GM19324 (cell line): ENCODE results near the gene CHEK2.
"Not testable (repeated sequence)": the region's sequence is repeated elsewhere in the genome, so short reads cannot be mapped to it uniquely, and the experiment has no call there.

Source experiments
- ATAC-seq: cut with Tn5 transposase; IDR thresholded peaks from one replicate; pipeline ENCODE4 v1.9.1; 2021; ENCODE audit warnings: mild to moderate bottlenecking, moderate library complexity; ENCODE audit not compliant: unreplicated experiment, low FRiP score

The CHEK2 gene

GRCh38 chr22:28702891-28703290 is 38.7 kb downstream of the CHEK2 start:
- no peak for ATAC-seq

DNA sequence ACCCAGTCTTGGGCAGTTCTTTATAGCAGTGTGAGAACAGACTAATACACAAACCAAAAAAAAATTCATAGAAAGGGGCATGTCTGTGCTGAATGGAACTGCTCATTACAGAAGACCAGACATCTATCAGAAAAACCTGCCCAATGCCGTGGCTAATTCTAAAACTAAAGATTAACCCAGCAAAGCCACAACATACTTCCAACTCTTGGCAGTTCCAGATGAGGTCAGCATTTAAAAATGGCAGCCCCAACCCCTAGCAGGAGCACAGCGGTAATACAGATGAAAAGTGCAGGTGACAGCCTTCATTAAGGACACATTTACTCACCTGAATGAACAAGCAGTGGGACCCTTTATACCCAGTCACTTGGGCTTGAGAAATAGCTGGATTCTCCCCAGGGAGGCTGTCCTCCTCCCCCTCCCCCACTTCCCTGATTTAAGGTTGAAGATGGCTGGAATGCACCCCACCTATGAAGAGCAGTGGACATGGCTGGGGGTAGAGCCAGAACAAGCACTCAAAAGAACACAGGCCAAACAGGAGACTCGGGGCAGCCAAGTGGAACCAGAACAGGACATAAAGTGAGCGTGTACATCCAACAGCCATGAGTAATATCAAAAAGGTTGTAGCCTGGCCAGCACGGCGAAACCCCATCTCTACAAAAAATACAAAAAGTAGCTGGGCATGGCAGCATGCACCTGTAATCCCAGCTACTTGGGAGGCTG is 48.4 kb downstream of the CHEK2 start:
- ATAC-seq = not testable (repeated sequence)

GRCh38 chr22:28689796-28690195 is 51.8 kb downstream of the CHEK2 start:
- ATAC-seq = not testable (repeated sequence)

DNA sequence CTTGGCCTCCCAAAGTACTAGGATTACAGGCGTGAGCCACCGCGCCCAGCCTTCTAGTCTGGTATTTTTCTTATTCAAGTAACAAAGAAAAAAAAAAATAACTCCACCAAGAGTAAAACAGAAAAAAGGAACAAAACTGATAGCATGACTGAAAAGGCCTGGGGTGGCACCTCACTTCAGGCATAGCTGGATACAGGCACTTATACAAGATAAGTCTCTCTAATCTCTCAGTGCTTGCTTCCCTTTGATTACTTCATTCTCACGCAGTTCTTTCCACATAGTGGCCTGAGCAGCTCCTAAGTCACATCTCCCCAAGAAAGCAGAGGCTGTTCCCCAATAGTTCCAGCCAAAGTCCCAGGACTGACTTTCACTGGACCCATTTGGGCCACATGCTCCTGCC is 58.7 kb downstream of the CHEK2 start:
- not testable (repeated sequence) for ATAC-seq

DNA sequence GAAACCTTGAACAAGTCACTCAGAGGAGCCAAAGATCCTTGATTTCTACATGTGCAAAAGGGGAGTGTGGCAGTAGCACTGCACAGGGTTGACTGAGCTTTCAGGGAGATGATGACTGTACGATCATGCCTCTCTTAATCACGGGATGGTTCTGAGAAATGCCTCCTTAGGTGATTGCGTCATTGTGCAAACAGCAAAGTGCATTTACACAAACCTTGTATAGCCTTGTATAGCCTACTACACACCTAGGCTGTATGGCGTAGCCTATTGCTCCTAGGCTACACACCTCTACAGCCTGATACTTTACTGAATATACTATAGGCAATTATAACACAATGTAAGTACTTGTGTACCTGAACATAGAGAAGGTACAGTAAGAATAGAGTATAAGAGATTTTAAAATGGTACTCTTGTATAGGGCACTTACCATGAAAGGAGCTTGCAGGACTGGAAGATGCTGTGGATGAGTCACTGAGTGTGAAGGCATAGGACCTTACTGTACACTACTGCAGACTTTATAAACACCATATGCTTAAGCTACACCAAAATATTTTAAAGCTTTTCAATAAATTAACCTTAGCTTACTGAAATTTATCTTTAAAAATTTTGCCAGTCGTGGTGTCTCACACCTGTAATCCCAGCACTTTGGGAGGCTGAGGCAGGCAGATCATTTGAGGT is 60.7 kb downstream of the CHEK2 start:
- not testable (repeated sequence) for ATAC-seq

GRCh38 chr22:28679611-28680287 is 61.9 kb downstream of the CHEK2 start, which contains the start of gene TTC28:
TTC28 (minus strand) TSS chr22:28679840; CDS start chr22:28679723, 117 bp downstream.
- ATAC-seq = not testable (repeated sequence)

GRCh38 chr22:28678778-28679610 is 62.6 kb downstream of the CHEK2 start:
- not testable (repeated sequence) for ATAC-seq

GRCh38 chr22:28678170-28678569 is 63.5 kb downstream of the CHEK2 start:
- not testable (repeated sequence) for ATAC-seq

DNA sequence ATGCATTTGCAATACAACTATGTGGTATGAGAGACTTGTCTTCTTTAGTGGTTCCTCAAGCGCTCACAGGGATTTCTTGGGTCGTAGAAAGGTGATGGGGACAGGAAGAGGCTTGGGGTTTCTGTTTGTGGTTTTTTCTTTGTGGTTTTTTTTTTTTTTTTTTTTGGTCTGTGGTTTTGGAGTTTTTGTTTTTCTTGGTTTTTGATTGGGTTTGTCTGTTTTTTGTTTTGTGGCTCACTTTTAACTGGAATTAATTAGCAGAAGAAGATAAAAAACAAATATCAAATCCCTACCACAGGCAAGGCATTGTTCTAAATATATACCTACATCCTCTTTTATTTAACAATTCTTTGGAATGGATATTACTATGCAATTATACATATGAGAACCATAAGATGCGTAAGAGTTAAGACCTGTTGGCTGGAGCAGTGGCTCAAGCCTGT is 67.5 kb downstream of the CHEK2 start:
- peak; percentile 60 for ATAC-seq

- no peak for ATAC-seq
Observed at GRCh38 chr22:28670756-28671155, 70.9 kb downstream of the CHEK2 start.

DNA sequence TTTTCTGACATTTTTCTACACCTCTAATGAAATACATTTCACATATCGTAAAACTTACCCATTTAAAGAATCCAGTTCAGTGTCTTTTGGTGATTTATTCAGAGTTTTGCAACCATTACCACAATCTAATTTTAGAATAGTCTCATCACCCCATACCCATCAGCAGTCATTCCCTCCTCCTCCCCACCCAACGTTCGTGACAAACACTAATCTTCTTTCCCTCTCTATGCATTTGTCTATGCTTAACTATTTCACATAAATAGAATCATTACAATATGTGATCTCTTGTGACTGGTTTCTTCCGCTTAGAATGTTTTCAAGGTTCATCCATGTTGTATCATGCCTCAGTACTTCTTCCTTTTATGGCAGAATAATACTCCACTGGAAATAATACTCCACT is 71.5 kb downstream of the CHEK2 start:
- no peak for ATAC-seq

GRCh38 chr22:28669387-28669786 is 72.2 kb downstream of the CHEK2 start:
- no peak for ATAC-seq

GRCh38 chr22:28663569-28663942 is 78.1 kb downstream of the CHEK2 start:
- not testable (repeated sequence) for ATAC-seq

DNA sequence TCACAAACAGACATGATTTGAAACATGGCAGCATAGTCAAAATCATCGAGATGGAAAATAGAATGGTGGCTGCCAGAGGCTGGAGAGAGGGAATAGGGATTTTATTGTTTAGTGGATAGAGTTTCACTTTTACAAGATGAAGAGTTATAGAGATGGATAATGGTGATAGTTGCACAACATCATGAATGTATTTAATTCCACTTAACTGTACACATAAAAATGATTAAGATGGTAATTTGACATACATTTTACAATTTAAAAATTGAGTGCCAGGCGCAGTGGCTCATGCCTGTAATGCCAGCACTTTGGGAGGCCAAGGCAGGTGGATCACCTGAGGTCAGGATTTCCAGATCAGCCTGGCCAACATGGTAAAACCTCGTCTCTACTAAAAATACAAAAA is 83.2 kb downstream of the CHEK2 start:
- no peak for ATAC-seq

- no peak for ATAC-seq
Observed at GRCh38 chr22:28656181-28656580, 85.4 kb downstream of the CHEK2 start.

DNA sequence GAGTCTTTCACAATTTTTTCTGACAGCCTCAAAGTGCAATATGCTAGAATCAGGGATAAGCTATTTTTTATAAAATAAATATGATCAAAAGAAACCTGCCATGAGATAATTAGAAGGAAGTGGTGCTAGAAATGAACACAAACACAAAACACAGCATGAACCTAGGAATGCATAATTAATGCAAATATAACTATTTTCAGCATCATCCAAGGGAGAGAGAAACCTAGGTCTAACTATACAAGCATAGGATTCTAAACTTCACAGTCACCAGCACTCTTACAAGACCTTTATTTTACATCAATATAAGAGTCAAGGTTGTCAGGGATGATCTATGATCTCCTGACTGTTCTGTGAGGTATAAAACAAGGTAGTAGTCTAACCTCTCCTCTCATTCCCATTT is 91.2 kb downstream of the CHEK2 start:
- ATAC-seq = no peak

DNA sequence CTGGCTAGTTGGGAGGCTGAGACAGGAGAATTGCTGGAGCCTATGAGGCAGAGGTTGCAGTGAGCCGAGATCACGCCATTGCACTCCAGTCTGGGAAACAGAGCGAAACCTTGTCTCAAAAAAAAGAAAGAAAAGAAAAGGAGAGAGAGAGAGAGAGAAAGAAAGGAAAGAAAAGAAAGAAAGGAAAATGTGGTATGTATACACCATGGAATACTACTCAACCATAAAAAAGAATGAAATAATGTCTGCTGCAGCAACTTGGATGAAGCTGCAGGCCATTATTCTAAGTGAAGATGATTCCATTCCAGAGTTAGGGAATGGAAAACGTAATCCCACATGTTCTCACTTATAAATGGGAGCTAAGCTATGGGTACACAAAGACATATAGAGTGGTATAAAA is 92.8 kb downstream of the CHEK2 start:
- no peak for ATAC-seq

GRCh38 chr22:28647216-28647615 is 94.4 kb downstream of the CHEK2 start:
- no peak for ATAC-seq

GRCh38 chr22:28639321-28639720 is 102.3 kb downstream of the CHEK2 start:
- ATAC-seq = no peak
